ENCODE measurements around the gene ADARB1.

ADARB1 gene

DNA sequence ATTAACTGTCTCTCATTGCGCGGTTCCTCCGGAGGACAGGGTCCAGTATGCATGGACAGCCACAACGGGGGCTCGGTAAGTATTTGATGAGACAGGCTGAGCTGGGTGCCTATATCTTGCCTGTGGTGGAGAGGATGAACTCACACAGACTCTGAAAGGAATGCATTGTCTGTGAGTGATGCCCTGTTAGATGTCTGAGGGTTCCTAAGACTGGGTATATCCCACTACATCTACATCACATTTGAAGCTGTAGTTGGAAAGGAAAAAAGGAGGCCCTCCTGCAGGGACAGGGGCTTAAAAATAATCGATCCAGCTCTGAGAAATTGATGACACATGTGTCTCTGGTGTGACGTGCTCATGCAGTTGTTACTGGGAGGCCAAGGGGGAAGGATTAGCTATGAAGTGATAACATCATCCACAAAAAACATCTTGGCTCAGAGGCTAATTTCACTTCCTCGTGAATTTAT lies 1.9 kb downstream of the ADARB1 start:
- DNase-seq = no peak

DNA sequence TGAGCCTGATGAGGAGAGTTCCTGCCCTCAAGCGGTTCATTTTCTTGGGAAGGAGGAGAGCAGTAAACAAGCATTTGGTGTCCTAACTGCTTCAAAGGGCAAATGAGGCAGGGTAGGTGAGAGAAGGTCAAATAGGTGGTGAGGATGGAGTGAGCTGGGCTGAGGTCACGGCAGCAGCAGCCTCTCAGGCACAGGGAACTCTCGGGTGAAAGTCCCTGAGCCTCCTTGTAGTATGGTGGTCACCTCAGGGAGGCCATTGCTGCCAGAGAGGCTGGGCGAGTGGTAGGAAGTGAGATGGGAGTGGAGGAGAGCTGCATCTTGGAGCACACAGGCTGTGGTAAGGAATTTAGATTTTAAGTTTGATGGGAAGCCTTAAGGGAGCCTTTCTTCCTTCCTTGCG lies 4.0 kb downstream of the ADARB1 start:
- no peak for DNase-seq

GRCh38 chr21:45078877-45079281 lies 4.5 kb downstream of the ADARB1 start:
- no peak for DNase-seq

DNA sequence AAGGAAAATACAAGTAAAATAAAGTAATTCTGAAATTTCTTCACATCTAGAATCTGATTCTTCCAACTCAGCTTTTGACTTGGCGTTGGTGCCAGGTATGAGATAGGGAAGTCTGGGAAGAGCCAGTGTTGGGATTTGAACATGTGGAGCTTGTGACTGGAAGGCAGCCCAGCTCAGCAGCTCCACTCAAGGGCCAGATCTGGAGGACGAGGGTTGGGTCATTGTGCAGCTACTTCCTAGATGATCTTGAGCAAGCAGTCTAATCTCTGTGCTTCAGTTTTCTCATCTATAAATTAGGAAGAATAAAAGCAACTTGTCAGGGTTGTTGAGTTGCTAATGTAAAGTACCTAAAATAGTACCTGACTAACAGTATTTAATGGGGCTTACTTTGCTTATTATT lies 5.0 kb downstream of the ADARB1 start:
- DNase-seq = no peak

DNA sequence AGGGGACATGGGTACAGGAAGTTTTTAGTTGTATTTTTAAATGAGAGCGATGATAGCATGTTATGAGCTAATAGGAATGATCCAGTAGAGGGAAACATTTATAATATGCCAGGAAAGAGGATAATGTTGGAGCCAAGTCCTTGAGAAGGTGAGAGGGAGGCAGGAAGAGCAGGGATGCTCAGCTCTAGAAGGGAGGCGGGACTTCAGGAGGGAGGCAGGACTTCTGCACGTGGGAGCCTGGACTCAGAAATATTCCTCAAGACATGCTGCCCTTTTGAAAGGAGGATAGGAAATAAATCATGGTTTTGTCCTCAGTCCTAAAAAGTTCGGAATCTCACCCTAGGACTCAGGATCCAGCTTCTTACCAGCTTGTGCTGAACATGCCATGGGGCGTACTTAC lies 5.9 kb downstream of the ADARB1 start:
- DNase-seq = no peak

DNA sequence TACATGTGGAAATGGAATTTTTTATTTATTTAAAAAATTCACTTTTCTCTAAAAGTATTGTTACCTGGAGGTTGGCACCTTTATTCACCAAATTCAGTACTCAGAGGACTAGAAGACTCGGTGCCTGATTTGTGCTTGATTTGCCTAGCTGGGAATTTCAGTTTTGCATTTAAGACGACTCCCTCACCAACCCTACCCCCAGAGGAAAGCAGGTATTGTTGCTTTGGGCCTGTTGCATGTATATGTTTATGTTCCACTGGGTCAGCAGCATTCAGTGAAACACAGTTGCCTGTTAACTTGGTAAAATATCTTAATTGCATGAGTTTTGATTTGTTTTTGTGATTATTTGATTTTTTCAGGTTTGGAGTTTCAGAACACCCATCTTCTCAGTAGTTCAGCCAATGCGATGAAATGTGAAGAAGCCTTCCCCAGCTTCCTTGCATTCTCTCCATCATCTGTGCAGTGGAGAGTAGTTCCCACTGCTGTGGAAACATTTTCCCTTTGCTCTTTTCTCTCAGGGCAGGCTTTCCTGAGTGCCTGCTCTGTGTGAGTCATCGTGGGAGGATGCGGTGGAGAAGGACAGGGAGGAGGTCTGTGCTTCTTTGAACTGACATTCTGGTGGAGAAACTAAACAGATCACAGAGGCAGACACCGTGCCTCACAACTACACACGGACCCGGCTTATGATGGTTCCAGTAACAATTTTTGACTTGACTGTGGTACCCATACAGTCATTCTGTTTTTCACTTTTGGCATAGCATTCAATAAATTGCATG lies 6.4 kb downstream of the ADARB1 start:
- no peak for DNase-seq

DNA sequence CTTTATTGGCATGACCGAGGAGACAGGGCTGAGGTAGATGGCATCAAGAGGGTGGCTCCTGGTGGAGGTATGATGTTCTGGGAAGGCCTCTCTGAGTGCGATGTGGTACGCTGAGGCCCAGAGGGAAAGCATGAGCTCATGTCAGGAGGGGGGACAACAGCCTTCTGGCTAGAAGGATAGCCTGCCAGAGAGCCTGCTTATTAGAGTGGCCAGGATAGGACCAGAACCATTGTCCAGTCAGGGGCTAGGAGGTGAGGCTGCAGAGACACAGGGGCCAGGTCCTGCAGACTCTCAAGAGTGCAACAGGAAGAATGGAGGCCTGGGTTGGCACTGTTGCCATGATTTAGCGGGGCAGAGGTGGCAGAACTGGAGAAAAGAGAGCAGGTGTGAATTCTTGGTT lies 7.3 kb downstream of the ADARB1 start:
- no peak for DNase-seq

GRCh38 chr21:45082736-45083135 lies 8.4 kb downstream of the ADARB1 start:
- no peak for DNase-seq

DNA sequence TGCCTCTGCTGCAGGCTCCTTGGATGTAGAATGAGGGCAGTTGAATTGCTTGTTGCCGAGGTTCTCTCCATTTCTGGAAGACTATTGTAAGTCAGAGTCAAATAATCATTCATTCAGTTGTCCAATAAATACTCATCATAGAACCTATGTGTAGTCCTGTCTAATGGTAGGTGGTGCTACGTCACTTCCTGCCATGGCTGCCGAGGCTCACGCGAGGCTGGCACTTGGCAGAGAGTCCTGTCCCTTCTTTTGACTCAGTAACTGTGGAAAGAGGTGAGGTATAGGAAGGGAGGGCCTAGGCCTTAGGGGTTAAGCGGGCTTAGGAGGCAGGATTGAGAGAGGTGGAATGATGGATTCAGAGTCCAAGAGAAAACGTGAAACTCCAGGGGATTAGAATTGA lies 9.7 kb downstream of the ADARB1 start:
- no peak for DNase-seq

- no peak for DNase-seq
Observed at GRCh38 chr21:45084881-45085536, 10.6 kb downstream of the ADARB1 start.

GRCh38 chr21:45085700-45086099 lies 11.3 kb downstream of the ADARB1 start:
- no peak for DNase-seq

DNA sequence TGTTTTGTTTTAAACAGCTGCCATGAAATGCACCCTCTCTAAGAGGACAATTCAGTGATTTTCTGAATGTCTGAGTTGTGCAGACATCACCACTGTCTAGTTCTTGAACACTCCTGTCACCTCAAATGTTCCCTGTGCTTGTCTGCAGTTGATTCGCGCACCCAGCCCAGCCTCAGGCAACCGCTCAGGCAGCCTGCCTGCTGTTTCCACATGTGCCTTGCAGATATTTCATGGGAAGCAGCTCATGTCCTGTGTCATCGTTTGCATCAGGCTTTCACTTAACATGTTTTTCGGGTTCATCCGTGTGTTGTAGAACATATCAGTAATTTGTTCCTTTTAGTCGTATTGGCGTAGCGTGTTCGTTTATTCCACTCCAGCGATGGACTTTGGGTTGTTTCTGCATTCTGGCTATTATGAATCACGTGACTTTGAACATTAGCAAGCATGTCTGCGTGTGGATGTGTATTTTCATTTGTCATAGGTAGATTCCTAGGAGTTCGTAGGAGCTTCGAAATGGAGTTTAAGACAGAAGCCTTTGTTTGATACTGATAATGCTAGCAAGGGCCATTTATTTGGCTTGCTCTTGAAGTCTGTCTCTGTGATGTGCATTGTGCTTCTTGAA lies 12.1 kb downstream of the ADARB1 start:
- no peak for DNase-seq

DNA sequence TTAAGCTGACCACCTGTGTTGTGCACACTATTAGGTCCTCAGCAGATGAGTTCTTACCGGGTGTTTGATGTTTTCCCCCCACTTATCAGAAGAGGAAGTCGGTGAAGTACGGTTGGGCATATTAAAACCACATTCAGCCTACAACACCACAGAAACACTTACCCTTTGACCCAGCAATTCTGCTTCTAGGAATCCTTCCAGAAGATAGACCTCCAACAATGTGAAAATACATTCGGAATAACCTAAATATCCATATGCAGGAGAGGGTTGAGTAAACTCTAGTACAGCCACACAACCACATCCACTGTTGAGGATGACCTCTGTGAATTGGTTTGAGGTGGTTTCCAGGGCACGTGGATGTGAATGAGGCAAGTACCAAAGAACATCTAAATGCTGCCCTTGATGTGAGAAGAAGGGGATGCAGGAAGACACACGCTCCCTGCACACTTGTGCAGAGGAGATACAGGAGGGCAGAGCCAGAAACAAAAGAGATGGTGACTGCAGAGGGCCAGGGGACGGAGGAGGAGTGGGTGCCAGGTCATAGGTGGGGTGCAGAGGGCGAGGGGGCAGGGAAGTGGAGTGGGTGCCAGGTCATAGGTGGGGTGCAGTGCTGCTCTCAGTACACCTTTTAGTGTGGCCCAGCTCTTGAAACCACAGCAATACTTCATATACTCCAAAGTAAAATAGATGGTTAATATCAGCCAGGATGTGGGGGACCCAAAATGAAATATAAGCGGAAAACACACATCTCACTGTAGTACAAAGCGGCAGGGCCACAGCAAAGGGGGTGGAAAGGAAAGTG lies 12.8 kb downstream of the ADARB1 start:
- no peak for DNase-seq

DNA sequence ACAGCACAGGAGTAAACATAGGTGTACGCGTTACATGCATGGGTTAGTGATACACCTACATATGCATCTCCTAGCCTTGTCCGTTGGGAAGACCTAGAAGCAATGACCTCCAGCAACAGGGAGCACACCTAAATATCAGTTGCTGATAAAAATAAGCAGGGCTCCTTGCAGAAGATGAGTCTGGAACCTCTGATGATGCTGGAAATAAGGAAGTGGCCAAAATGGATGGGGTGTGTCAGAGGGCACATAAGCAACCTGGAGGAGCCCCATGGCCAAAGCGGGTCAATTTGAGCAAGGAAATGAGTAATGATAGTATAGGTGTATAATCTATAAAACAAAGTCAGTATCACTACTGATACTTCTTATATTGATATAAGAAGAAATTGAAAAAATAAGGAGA lies 13.7 kb downstream of the ADARB1 start:
- DNase-seq = no peak

- DNase-seq = no peak
Observed at GRCh38 chr21:45088729-45089128, 14.3 kb downstream of the ADARB1 start.

DNA sequence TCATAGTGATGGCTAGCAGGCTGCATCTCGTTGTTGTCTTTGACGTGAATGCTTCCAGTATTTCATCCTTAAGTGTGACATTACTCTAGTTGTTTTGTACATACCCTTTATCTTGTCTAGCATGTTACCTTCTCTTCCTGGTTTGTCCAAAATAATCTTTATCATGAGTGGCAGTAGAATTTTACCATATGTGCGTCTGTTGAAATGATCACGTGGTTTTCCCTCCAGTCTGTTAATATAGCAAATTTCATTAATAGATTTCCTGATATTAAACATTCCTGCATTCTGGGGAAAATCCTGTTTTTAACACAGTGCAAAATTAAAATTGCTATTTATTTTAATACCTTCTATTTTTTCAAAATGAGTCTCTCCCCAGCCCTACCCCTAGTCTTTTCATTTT lies 15.6 kb downstream of the ADARB1 start:
- no peak for DNase-seq

DNA sequence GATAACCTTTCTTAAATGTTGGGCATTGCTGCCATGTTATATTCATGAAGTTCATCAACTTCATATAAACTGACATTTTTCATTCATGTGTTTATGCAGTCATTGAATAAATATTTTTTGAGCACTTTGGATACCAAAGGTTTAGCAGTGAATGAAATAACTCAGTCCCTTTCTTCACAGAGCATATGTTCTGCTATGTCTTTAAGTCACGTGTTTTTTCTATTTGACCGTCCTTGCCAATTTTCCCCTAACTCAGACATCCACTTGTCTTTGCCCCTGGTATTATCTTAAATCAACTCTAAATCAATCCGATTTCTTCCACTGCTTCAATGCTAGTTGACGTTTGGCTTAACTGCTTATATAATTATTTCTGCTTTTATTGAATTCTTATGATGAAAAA lies 16.6 kb downstream of the ADARB1 start:
- no peak for DNase-seq

DNA sequence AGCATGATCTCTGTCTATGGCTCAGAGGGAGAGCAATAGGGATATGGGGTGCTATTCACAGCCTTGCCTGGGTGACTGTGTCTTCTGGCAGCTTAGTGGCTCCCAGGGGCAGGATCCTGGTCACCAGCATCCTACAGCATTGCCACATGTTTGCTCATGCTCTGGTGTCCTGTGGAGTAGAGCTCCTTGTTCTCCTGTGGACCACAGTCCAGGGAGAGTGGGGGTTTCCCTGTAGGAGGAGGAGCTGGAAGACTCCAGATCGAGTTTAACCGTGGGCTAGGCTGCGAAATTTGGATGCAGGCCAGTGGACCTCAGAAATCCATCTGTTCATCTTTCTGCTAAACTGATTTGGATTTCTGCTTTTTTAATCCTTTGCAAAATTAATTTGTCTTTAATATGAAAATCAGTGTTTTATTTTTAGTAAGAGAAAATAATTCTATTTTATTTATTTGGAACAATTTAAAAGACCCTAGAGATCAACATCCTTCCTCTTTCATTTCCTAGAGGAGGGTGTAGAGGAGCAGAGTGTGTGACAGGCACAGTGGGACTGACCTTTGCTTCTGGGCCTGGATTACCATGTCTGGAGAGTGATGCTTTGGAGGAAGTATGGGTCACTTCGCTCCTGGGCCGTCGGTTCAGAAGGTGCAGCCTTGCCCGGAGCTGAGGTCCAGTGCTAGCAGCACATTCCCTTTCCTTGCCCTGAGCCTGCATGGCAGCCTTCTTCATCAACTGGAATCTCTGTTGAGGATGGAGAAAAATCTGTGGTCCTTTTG lies 17.4 kb downstream of the ADARB1 start:
- DNase-seq = peak; percentile 86

DNA sequence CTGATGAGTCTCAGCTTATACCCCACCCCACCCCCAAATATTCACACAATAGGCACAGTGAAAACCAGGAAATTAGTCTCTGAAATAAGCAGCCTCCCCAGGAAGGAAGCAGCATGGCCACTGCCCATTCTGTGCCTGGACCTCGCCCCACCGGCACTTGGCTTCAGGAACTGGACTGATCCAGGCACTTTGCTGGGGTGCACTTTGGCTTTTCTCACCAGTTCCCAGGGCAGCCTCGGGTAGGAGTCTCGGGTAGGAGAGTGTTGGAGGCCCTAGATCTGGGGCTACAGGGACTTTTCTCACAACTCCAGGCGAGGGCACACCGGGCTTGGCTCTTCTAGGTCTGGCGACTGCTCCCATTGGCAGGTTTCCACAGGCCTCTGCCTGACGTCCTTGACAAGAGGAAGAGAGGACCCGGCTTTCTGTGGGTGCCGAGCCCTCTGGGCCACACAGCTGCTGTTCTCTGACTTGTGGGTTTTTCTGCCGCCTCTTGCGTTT lies 18.7 kb downstream of the ADARB1 start:
- no peak for DNase-seq

- no peak for DNase-seq
Observed at GRCh38 chr21:45094412-45094811, 20.0 kb downstream of the ADARB1 start.

DNA sequence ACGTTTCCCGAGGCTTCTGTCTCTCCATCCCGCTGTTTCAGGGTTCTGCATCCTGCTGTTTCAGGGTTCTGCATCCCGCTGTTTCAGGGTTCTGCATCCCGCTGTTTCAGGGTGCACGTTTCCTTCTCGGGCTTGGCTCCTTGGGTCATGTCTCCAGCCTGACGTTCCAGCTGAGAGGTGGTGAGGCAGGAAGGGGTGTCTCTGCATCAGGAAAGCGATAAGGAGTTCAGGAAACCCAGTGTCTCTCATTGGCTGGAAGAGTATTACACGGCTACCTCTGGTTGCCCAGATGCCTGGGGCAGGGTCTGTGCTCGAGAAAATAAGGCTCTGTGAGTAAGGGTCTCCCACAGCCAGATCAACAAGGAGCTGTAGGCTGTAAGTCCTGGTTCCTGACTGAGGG lies 21.1 kb downstream of the ADARB1 start:
- no peak for DNase-seq

GRCh38 chr21:45096217-45096616 lies 21.8 kb downstream of the ADARB1 start:
- DNase-seq = peak; percentile 22
